Duodenal mucosa (tissue), 2 donors: ENCODE measurements around the gene BCORL1.

Source experiments
- H3K27ac ChIP-seq: one replicate; pipeline ENCODE4 v1.7.0; 2013; ENCODE audit warnings: low read depth, low read length
- H3K27me3 ChIP-seq, 2 donors: one replicate each; pipeline ENCODE4 v1.7.0; 2013; ENCODE audit warnings: low read length in 2 of 2, control low read depth in 1 of 2; ENCODE audit not compliant: insufficient read depth in 2 of 2, control insufficient read depth in 1 of 2
- H3K36me3 ChIP-seq, 2 donors: one replicate each; pipeline ENCODE4 v1.7.0; 2013; ENCODE audit warnings: low read length in 2 of 2, control low read depth in 1 of 2; ENCODE audit not compliant: insufficient read depth in 2 of 2, control insufficient read depth in 1 of 2
- H3K4me1 ChIP-seq, 2 donors: one replicate each; pipeline ENCODE4 v1.7.0; 2013; ENCODE audit warnings: low read length in 2 of 2, control low read depth in 1 of 2; ENCODE audit not compliant: insufficient read depth in 2 of 2, control insufficient read depth in 1 of 2
- H3K4me3 ChIP-seq, 2 donors: one replicate each; pipeline ENCODE4 v1.7.0; 2013; ENCODE audit warnings: low read length in 2 of 2, low read depth in 1 of 2
- H3K9ac ChIP-seq, 2 donors: one replicate each; pipeline ENCODE4 v1.7.0; 2013; ENCODE audit warnings: low read length in 2 of 2, low read depth in 1 of 2
- H3K9me3 ChIP-seq, 2 donors: one replicate each; pipeline ENCODE4 v1.7.0; 2013; ENCODE audit warnings: low read length in 2 of 2, control low read depth in 1 of 2; ENCODE audit not compliant: control insufficient read depth in 1 of 2

BCORL1 gene

DNA sequence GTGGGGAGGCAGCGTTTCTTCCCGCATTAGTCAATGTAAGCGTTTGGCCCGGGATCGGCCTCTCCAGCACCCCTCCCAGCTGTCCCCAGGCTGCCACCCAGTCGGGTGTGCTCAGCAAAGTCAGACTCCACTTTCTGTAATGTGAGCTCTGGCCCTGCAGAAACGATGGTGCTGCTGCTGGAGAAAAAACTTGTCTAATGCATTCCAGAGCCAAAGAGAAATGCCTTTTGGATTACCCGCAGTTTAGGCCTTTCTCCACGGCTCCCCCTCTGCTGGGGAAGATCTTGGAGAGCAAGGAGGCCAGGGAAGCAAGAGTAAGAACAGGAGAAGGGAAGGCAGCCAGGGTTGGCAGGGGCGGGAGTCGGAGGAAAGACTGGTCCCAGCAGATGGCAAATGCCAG, 72.7 kb downstream of the BCORL1 start:
- peaks cover 11 to 42% of the 10 kb centered on the region in 2 donors for H3K36me3 ChIP-seq
- H3K27me3 ChIP-seq = no peaks in the 10 kb centered on the region
- H3K9ac ChIP-seq = no peak overlapping the region
- no peaks in the 10 kb centered on the region for H3K9me3 ChIP-seq
- H3K4me3 ChIP-seq = no peak overlapping the region
- H3K4me1 ChIP-seq = no peaks in the 10 kb centered on the region
- H3K27ac ChIP-seq = no peak overlapping the region

DNA sequence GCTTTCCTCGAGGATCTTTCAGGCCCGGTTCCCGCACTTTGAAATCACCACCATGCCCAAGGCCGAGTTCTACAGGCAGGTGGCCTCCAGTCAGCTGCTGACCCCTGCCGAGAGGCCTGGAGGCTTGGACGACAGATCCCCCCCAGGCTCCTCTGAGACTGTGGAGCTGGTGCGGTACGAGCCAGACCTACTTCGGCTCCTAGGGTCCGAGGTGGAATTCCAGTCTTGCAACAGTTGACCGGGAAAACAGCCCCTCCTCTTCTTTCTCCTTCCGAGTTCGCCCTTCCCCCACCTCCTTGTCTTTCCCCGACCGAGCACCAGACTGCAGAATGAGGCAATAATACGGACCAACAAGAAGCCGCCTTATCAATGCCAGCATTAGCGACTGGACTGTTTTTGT, 73.5 kb downstream of the BCORL1 start:
- Histone ChIP-seq H3K27ac (no peak overlapping the region), H3K4me3 (no peak overlapping the region), H3K4me1 (no peaks in the 10 kb centered on the region), H3K27me3 (no peaks in the 10 kb centered on the region), H3K36me3 (peaks cover 11 to 38% of the 10 kb centered on the region in 2 donors), H3K9me3 (no peaks in the 10 kb centered on the region), H3K9ac (no peak overlapping the region)

DNA sequence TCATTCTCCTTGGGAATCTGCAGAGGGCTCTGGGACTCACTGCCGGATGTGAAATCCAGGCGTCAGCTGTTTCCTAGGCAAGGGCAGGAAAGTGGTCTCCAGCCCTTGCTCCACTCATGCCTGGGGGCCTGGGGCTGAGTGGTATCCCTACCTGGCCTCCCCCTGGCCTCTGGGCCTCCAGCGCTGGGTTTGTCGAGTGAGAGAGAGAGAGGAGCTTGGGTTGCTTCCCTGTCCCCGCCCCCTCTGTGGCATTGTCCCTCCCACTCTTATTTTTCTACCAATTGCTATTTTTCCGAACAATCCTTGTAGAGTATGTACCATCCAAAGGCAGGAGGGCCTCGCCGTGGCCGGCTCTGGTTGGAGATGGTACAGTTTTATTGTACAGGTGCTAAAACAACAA, 74.8 kb downstream of the BCORL1 start:
- no peaks in the 10 kb centered on the region for H3K27me3 ChIP-seq
- H3K4me1 ChIP-seq = no peaks in the 10 kb centered on the region
- H3K36me3 ChIP-seq = peaks cover 3 to 25% of the 10 kb centered on the region in 2 donors
- H3K9me3 ChIP-seq = no peaks in the 10 kb centered on the region
- no peak overlapping the region for H3K9ac ChIP-seq
- H3K27ac ChIP-seq = no peak overlapping the region
- H3K4me3 ChIP-seq = no peak overlapping the region

DNA sequence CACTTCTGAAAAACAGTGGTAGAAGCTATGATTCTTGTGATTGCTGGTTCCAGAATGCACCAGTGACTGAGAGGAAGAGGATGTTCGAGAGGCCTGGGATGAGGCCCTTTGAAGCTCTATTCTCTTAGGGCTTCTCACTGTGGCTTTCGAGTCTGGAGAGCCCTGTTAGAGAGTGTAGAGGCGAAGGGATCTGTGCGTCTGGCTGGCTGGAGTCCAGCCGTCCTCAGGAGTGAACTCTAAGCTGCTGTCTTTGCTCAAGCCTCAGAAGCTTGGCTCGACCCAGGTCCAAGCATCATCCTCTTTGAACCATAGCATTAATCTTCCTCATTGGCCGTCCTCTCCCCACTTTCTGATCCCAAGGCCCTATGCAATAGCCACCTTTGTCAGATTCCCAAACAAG, 76.2 kb downstream of the BCORL1 start:
- no peak overlapping the region for H3K27ac ChIP-seq
- no peaks in the 10 kb centered on the region for H3K4me1 ChIP-seq
- no peaks in the 10 kb centered on the region for H3K27me3 ChIP-seq
- H3K9me3 ChIP-seq = no peaks in the 10 kb centered on the region
- H3K9ac ChIP-seq = no peak overlapping the region
- H3K36me3 ChIP-seq = peaks cover 3 to 16% of the 10 kb centered on the region in 2 donors
- no peak overlapping the region for H3K4me3 ChIP-seq

DNA sequence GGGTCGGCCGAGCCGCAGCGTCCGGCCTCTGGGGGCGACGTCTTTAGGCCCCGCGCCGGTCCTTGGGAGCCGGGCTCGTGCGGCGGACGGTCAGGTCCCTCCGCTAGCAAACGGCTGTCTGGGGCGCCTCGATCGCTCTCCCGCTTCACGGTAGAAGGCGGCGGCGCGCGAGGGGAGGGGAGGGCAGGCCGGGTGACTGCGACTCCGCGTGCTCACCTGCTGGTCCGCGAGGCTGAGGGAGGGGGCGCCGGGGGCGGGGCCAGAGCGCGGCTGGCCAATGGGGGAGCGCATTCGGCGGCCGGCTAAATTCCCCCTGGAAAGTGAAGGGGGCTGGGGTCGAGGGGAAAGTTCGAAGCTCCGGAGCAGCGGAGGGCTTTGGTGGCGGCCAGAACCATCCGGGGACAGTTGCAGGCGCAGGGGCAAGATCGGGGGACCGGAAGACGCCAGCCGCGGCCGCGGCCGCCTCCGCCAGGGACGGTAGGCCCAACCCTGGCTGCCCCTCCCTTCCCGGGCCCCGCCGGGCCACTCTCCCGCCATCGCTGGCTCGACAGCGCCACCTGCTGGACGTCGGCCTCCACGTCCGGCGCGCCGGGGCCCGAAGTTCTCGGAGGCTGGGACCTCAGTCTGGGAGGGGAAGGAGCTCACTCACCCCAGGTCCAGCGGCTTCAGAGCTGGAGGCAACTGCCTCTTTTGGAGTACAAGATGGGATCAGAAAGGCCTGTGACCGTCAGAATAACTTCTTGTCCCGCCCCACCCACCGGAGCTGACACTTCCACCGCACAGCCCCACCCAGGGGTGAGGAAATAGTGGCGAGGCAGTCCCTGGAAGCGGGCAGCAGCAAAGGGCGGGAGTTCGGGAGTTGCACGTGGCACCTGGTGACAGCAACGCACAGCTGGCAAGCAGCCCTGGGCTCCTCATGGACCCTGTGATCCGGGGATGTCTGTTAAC, 78.0 kb downstream of the BCORL1 start:
- H3K9ac ChIP-seq = peak overlapping the region in 1 of 2 donors; percentile 43

DNA sequence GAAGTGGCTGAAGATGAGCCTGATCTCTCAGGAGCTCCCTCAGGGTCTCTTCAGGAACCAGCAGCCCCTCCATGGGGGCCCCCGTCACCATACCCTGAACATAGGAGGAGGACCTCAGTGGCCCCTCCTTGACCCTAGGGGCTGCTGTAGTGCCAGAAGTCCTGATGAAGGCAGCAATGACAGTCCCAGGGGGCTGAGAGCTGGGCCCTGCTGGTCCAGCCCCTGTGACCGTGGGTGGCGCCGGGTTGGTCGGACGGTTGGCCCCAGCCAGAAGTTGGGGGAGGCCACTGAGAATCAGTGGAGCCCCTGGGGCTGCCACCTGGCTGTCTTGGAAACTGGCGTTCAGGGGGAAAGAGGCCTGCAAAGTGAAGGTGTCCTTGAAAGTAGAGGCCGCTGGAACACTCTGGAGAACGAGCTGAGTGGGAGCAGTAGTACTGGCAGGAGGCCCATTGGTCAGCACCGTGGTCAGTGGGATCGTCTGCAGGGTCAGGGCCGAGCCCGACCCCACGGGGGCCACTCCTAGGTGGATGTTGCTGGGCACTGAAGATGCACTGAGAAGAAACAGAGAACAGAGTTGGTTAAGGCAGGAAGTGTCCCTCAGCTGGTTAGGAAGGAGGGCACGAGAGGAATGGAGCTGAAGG, 84.7 kb downstream of the BCORL1 start:
- H3K36me3 ChIP-seq = peaks cover 17 to 42% of the 10 kb centered on the region in 2 donors

More for the DNA sequence above, 78.0 kb downstream of the BCORL1 start:
- H3K4me1 ChIP-seq = no peaks in the 10 kb centered on the region
- H3K27me3 ChIP-seq = no peaks in the 10 kb centered on the region
- peak overlapping the region; percentile 51 to 58 for H3K4me3 ChIP-seq
- H3K36me3 ChIP-seq = peaks cover 0 to 10% of the 10 kb centered on the region in 2 donors
- H3K9me3 ChIP-seq = no peaks in the 10 kb centered on the region
- H3K27ac ChIP-seq = peak overlapping the region; percentile 32

DNA sequence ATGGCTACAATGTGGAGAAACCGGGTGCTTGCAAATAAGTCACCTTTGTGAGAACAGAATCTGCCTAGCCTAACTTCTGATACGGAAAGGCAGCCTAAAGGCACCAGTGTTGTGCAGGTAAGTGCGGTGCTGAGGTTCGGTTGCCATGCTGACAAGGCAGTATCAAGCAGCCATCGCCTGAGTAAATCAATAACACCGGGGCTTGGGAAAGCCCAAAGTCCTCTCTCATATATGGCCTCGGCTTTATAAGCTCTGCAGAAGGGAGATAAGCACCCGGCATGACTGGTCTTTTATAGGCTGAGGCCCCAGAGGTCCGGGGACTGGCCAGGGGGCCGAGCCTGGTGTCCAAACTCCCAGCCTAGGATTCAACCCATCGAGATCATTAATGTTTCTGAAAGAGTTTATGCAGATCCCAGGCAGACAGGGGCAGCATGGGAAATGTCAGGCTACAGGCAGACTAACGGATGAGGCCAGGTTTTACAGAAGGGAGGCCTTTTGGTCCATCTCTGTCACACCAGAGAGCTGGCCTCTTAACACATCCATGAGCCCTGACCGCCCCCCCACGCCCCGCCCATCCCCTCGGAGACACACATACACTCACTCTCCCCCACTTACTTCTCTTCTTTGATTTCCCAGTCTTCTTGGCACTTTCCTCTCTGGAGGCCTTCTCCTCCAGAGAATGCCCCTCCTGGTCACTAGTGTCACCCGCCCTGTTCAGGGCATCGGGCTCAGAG, 89.3 kb downstream of the BCORL1 start:
- Histone ChIP-seq H3K27me3 (no peaks in the 10 kb centered on the region), H3K36me3 (peaks cover 9 to 35% of the 10 kb centered on the region in 2 donors), H3K4me1 (peaks cover 7 to 8% of the 10 kb centered on the region in 2 donors)

More for the DNA sequence above, 84.7 kb downstream of the BCORL1 start:
- no peaks in the 10 kb centered on the region for H3K27me3 ChIP-seq
- H3K4me3 ChIP-seq = no peak overlapping the region
- H3K4me1 ChIP-seq = peaks cover 4 to 8% of the 10 kb centered on the region in 2 donors
- H3K9me3 ChIP-seq = no peaks in the 10 kb centered on the region
- no peak overlapping the region for H3K27ac ChIP-seq
- H3K9ac ChIP-seq = no peak overlapping the region

DNA sequence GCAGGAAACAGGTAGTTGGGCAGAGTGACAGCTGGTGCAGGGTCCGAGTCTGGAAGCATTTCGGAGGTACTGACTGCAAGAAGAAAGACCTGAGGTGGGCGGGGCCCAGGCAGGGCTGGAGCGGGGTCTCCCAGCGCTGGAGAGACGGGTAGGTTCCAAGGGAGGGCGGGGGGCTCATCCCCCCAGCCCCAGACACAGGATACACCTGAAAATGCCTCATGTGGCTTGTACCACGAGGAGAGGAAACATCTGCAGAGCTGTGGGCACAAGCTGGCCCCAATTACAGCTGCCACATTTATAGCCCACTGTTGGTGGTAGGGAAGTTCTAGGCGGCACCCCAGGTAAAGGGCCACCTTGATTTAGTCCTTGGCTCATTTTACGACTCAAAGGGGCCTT, 89.9 kb downstream of the BCORL1 start:
- Histone ChIP-seq H3K4me1 (peaks cover 7 to 8% of the 10 kb centered on the region in 2 donors), H3K27ac (no peak overlapping the region), H3K9me3 (no peaks in the 10 kb centered on the region), H3K27me3 (no peaks in the 10 kb centered on the region), H3K36me3 (peaks cover 8 to 29% of the 10 kb centered on the region in 2 donors), H3K9ac (no peak overlapping the region), H3K4me3 (no peak overlapping the region)

More for the DNA sequence above, 89.3 kb downstream of the BCORL1 start:
- Histone ChIP-seq H3K9ac (no peak overlapping the region), H3K4me3 (no peak overlapping the region), H3K27ac (no peak overlapping the region), H3K9me3 (no peaks in the 10 kb centered on the region)

DNA sequence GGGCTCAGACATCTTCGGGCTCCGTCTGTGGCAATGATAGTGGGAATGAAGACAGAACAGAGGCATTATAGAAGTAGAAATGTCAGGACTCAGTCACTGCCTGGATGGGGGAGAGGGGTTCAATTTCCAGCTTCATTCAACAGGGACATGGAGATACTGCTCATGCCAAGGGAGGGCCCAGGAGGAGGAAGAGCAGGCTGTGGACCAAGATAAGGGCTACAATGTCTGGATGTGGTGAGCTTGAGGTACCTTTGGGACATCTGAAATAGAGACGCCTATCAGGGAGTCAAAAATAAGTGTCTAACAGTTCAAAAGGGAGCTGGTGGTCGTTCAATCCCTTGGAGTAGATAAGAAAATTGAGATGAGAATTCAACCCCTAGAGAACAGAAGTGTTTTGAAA, 93.3 kb downstream of the BCORL1 start:
- Histone ChIP-seq H3K27me3 (no peaks in the 10 kb centered on the region), H3K4me3 (no peak overlapping the region), H3K9ac (no peak overlapping the region), H3K27ac (no peak overlapping the region), H3K9me3 (no peaks in the 10 kb centered on the region), H3K36me3 (peaks cover 0 to 20% of the 10 kb centered on the region in 2 donors), H3K4me1 (peaks cover 7% of the 10 kb centered on the region in 2 donors)
